Caki2 (cell line): ENCODE data around the gene MYBPH. TPM values are rescaled to one million over a fixed set of nuclear protein-coding genes. Genes with fewer than 3 reads are reported as not detected.

Experiments
- DNase-seq: peaks from one replicate; pipeline ENCODE4 v3.0.0-alpha.2; 2015; ENCODE audit warnings: low read depth
- in situ Hi-C: cut with HindIII; loops from 2 replicates; pipeline ENCODE4 v1.10.0; 2016; ENCODE audit warnings: low sequenced_read_pairs, low pct_unique_long_range_greater_than_20kb, mixed read lengths
- total RNA-seq: library from RNA; depleted of rRNA; stranded (reverse); fragments of >200 nt; shearing (Covaris generic); gene quantifications from 2 replicates; pipeline ENCODE4 v1.2.3, GENCODE V29; 2014; ENCODE audit warnings: low replicate concordance; rRNA removed

MYBPH gene
- total RNA-seq = not detected in 2 replicates

- DNase-seq = no peak
- in situ Hi-C loops = no loop called here
Observed at GRCh38 chr1:203175237-203175826, at the start of gene MYBPH. Gene MYBPH, minus strand, starts transcription at chr1:203175826. Its CDS starts 71 bp downstream, at chr1:203175755.

GRCh38 chr1:203225071-203225470 lies 49.4 kb upstream of the MYBPH start:
- in situ Hi-C loops = no loop called here

GRCh38 chr1:203223012-203223775 lies 47.6 kb upstream of the MYBPH start:
- in situ Hi-C loops = loop anchor here (25.0 kb wide), 1 partner anchor 186 kb away; the partner anchor contains the start of gene PPFIA4
- no peak for DNase-seq

More at GRCh38 chr1:203225071-203225470, 49.4 kb upstream of the MYBPH start:
- DNase-seq = no peak

- no peak for DNase-seq
- in situ Hi-C loops = loop anchor here (25.0 kb wide), 1 partner anchor 183 kb away; the partner anchor contains the start of gene PPFIA4
Observed at GRCh38 chr1:203219934-203220333, 44.3 kb upstream of the MYBPH start.

DNA sequence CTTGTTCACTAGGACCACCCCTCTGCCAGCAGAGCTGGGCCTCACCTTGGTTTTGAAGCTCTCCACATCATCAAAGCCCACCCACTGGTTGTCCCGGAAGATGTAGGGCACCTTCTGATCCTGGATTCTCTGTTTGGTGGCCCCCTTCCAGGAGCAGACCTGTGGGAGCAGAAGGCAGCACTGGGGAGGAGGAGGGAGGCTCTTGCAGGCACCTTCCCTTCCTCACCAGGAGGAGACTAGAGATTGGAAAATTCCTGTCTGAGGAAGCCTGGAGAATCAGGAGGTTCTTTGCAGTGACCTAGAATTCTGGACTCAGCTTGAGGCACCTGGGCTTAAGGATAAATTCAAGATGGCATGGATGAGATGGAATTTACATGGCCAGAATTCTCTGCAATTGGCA lies 43.5 kb upstream of the MYBPH start:
- in situ Hi-C loops = loop anchor here (25.0 kb wide), 1 partner anchor 182 kb away; the partner anchor contains the start of gene PPFIA4
- no peak for DNase-seq

DNA sequence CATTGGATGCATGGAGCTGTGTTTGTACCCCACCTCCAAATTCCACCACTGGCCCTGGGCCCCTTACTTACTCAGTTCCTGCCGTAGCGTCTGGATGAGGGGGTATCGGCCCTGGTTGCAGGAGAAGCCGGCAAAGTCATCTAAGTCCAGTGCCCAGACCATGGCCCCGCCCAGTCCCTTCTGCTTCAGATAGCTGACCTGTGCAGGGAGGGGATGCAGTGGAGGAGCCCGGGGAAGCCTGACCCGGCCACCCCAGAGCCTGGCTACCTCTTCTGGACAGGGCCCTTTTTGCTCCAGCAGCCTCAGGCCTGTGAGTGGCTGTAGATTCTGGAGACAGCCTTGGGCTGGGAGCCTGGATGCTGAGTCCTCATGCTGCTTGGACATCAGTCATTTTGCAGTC lies 42.0 kb upstream of the MYBPH start:
- DNase-seq = no peak
- in situ Hi-C loops = loop anchor here (25.0 kb wide), 1 partner anchor 180 kb away; the partner anchor contains the start of gene PPFIA4

- in situ Hi-C loops = loop anchor here (25.0 kb wide), 1 partner anchor 180 kb away; the partner anchor contains the start of gene PPFIA4
Observed at GRCh38 chr1:203217139-203217655, 41.6 kb upstream of the MYBPH start.

DNA sequence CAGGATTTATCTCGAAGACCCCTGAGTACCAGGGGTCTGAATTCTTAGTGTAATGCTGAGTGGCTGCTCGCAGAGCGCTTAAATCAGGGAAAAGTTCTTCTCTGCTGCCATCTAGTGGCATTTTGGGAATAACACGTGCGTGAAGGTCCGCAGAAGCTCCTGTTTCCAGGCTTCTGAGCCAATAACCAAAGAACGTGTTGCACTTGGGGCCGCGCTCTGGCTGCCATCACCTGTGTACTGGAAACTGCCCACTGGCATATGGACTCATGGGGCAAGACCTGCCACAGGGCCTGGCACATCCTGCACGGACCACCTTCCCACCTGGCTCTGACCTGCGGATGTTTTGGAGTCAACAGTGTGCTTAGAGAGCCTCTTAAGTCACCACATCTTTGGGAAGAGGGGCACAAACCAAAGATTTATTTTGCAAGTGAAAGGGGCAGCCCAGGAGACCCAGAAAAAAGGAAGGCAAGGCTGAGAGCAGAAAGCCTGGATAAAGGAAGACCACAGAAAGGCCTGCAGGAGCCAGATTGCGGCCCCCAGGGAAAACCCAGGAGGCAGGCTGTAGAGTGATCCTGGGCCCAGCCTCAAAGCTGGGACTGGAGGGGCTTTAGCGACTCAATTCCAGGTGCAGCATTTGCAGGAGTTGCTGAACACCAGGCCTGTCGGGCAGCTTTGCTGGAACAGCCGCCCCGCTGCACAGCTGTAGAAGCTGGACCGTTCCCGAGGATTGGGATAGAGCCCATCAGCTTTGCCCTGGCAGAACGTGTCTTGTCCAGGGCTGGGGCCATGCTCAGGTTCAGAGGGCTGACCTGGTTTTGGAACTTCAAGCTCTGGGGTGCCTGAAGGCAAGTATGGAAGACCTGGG lies 40.9 kb upstream of the MYBPH start:
- in situ Hi-C loops = loop anchor here (25.0 kb wide), 1 partner anchor 179 kb away; the partner anchor contains the start of gene PPFIA4
- DNase-seq = peak; percentile 36

More at GRCh38 chr1:203217139-203217655, 41.6 kb upstream of the MYBPH start:
- peak; percentile 12 for DNase-seq

DNA sequence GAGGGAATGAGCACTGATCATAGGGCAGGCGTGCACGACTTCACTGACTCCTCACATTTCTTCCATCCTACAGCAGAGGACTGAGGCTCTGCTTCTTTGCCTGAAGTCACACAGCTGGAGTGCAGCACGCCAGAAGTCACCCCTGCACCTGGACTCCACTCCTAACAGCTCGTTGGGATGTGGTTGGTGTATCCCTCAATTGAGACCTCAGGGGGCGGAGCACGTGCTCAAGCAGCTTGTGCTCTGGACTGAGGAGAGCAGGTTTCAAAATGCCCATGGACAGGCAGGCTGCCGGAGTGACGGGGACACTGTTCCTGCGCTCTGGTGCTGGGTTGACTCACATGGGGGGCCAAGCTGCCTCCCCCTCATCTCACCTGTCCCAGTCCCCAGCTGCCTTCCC lies 39.9 kb upstream of the MYBPH start:
- in situ Hi-C loops = loop anchor here (25.0 kb wide), 1 partner anchor 178 kb away; the partner anchor contains the start of gene PPFIA4

GRCh38 chr1:203214871-203215270 lies 39.2 kb upstream of the MYBPH start:
- no peak for DNase-seq
- in situ Hi-C loops = loop anchor here (25.0 kb wide), 1 partner anchor 178 kb away; the partner anchor contains the start of gene PPFIA4

More for the DNA sequence above, 39.9 kb upstream of the MYBPH start:
- DNase-seq = no peak

GRCh38 chr1:203213126-203213525 lies 37.5 kb upstream of the MYBPH start:
- in situ Hi-C loops = loop anchor here (25.0 kb wide), 1 partner anchor 176 kb away; the partner anchor contains the start of gene PPFIA4
- no peak for DNase-seq

GRCh38 chr1:203211812-203212211 lies 36.2 kb upstream of the MYBPH start:
- no peak for DNase-seq
- in situ Hi-C loops = loop anchor here (25.0 kb wide), 1 partner anchor 175 kb away; the partner anchor contains the start of gene PPFIA4

- no peak for DNase-seq
- in situ Hi-C loops = loop anchor here (25.0 kb wide), 1 partner anchor 174 kb away; the partner anchor contains the start of gene PPFIA4
Observed at GRCh38 chr1:203210988-203211387, 35.4 kb upstream of the MYBPH start.

DNA sequence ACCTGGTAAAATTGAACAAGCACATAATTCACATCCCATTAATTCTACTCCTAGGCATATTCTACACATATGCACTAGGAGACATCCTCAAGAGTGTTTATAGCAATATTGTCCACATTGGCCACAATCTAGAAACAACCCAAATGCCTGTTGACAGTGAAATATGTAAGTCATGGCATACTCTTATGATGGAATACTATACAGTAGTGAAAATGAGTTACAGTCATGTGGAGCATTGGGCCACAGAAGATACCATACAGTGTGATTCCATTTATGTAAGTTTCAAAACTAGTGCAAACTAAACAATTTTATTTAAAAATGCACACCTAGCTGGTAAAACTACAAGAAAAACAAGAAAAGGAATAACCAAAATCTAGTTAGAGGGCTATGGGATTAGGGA lies 34.7 kb upstream of the MYBPH start:
- DNase-seq = no peak
- in situ Hi-C loops = loop anchor here (25.0 kb wide), 1 partner anchor 173 kb away; the partner anchor contains the start of gene PPFIA4

DNA sequence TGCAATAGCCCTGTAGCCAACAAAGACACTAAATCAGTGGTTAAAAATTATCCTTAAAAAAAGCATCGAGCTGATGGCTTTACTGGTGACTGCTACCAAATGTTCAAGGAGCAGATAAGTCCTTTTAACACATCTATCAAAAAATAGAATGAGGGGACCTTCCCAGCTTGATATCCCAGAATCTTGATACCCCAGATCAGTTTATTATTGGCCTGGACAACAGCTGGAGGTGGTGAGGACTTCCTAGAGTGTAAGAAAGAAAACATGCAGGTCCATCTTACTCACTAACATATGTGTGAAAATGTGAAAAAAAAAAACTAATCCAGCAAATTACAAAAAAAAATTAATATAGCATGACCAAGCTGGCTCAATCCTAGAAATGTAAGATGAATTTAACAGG lies 32.6 kb upstream of the MYBPH start:
- in situ Hi-C loops = loop anchor here (25.0 kb wide), 1 partner anchor 171 kb away; the partner anchor contains the start of gene PPFIA4
- no peak for DNase-seq

DNA sequence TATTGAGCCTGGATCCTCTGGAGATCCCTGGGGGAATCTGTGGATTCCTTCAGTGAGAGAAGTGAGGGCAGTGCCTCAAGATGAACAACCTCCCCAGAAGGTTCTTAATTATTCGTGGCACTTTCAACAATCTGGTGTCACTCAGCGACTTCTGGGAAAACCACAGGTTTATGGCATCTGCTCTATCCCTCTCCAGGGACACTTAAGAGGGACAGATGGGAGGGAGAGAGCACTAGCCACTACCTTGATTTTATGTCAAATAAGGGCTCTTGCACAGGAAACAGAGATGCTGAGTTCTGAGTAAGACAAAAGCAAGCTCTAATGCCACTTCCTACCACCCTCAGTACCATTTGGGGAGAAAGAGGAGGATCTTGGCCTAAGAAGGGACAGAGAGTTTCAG lies 32.1 kb upstream of the MYBPH start:
- no peak for DNase-seq
- in situ Hi-C loops = loop anchor here (25.0 kb wide), 1 partner anchor 170 kb away; the partner anchor contains the start of gene PPFIA4

GRCh38 chr1:203206129-203206687 lies 30.6 kb upstream of the MYBPH start:
- no peak for DNase-seq
- in situ Hi-C loops = loop anchor here (25.0 kb wide), 1 partner anchor 169 kb away; the partner anchor contains the start of gene PPFIA4
